GM18861 (cell line): ENCODE results near the gene ZBTB16.

ENCODE experiments used
- ATAC-seq: cut with Tn5 transposase; IDR thresholded peaks from one replicate; pipeline ENCODE4 v1.9.1; 2021; ENCODE audit not compliant: unreplicated experiment

The ZBTB16 gene

DNA sequence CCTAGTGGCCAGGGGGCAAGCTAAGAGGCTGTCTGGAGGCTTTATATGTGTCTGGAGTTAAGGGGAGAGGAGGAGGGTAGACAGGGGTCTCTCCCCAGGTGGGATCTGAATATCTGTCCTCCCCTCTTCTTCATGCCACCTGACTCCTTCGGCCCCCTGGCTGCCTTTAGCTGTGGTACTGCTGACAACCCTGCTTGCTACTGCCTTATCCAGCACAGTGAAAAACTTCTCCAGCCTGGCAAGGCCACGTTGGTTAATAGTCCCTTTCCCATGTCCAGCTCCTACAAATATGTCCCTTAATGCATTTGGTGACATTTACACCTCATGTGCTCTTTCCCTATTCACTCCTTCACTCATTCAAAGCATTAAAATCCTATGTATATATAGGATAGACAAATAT, 194.3 kb downstream of the ZBTB16 start:
- no peak for ATAC-seq

GRCh38 chr11:114254571-114255146, 195.1 kb downstream of the ZBTB16 start:
- no peak for ATAC-seq

DNA sequence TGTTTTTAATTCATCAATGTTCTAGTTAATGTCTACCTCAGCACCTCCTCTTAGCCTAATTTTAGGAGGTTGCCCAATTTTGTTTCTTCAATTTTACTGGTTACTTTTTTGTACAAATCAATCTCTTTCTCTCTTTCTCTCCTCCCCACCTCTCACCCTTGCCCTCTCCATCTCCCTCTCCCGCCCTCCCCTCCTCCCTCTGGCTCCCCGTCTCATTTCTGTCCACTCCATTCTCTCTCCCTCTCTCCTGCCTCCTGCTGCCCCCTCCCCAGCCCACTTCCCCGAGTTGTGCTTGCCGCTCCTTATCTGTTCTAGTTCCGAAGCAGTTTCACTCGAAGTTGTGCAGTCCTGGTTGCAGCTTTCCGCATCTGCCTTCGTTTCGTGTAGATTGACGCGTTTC, 195.8 kb downstream of the ZBTB16 start:
- no peak for ATAC-seq

GRCh38 chr11:114256176-114256966, 196.9 kb downstream of the ZBTB16 start:
- ATAC-seq, result no peak

- no peak for ATAC-seq
Observed at GRCh38 chr11:114256967-114257286, 197.4 kb downstream of the ZBTB16 start.

GRCh38 chr11:114257621-114258558, 198.4 kb downstream of the ZBTB16 start:
- no peak for ATAC-seq

- ATAC-seq, result no peak
Observed at GRCh38 chr11:114258696-114259095, 199.2 kb downstream of the ZBTB16 start.

- no peak for ATAC-seq
Observed at GRCh38 chr11:114259124-114259526, 199.6 kb downstream of the ZBTB16 start.

DNA sequence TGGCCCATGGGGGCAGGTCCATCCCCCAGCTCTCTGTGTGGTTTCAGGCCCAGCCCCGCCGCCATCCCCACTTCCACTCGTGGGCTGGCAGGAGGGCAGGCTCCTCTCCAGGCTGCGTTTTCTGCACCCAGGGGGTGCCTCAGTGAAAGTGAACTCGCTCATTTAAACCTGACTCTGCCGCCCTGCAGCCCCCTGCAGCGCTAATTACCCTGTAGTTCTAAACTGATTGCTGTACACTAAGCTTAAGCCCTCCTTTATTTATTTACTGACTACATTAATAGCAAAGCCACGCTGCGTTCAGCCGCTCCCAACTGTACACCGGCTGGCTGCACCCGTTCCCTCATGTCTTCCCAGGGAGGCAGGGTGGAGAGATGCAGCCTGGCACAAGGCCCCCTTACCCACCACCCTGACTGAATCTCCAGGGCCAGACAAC, 200.1 kb downstream of the ZBTB16 start:
- no peak for ATAC-seq

DNA sequence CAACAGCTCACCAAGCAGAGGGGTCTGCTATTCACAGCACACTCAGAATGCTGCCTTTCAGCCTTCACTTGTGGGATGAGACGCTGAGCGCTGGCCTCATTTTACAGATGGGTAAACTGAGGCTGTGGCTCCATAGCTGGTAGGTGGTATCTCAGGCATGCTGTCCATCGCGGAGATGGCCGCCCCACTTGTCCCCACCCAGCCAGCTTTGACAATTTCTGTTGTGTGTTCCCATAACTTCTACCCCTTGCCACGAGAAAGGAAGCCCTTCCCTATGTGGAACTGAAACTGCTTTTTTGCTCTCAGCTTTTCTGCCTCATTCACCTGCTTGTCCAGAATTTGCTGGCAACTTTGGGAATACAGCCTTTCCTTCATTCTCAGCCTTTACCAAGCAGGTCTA, 200.6 kb downstream of the ZBTB16 start:
- no peak for ATAC-seq

- ATAC-seq, result no peak
Observed at GRCh38 chr11:114260483-114260882, 201.0 kb downstream of the ZBTB16 start.

DNA sequence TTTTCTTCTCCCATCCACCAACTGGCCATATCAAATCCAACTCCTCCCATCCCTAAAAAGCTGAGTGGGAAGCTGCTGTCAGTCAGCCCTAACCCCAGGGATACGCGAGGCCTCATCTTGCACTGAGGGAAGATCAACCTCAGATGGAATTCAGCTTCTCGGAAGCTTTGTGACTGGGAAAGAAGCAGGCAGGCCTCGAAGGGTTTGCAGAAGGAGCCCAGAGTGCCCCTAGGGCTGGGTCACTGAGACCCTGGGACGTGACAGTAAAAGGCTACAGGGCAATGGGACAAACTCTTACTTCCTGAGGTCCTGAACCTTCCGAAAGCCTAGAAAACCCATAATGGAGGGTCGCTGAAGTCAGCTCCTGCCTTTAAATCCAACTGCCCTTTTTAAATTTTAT, 202.3 kb downstream of the ZBTB16 start:
- ATAC-seq, result no peak

DNA sequence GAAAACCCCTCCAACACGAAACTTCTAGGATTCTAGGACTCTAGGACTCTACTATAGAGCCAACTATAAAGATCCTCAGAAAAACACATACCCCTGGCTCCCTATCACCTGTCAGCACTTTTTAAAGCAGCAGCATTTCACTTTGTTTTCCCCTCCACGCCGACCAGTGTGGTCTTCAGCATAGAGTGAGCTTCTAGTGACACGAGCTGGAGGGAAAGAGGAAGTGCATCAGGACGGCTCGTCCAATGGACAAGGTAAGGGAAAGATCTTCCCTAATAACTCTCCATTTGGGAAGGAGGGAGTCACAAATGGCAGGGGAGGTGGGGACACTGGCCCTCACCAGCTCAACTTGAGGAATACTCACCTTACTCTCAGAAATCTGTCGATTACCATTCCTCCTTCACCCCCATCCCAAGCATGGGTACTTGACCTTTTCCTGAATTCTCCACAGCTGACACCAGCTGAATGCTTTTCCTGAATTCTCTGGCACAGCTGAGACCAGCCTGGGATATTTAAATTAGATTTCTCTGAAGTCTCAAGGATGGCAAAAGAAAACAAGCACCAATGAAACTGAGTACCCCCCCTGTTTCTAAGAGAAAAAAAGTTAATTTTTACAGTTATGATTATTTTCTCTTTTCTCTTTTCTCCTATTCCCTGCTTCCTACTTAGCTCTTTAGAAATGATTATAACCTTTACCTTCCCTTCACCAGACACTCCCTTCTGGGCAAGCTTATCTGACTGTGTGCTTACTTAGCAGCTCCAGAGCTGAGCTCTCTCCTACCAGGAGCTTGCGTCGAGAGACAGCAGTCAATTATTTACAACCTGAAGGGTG, 203.4 kb downstream of the ZBTB16 start:
- no peak for ATAC-seq

GRCh38 chr11:114263513-114264170, 204.1 kb downstream of the ZBTB16 start:
- ATAC-seq, result no peak

GRCh38 chr11:114264381-114264780, 204.9 kb downstream of the ZBTB16 start:
- no peak for ATAC-seq

DNA sequence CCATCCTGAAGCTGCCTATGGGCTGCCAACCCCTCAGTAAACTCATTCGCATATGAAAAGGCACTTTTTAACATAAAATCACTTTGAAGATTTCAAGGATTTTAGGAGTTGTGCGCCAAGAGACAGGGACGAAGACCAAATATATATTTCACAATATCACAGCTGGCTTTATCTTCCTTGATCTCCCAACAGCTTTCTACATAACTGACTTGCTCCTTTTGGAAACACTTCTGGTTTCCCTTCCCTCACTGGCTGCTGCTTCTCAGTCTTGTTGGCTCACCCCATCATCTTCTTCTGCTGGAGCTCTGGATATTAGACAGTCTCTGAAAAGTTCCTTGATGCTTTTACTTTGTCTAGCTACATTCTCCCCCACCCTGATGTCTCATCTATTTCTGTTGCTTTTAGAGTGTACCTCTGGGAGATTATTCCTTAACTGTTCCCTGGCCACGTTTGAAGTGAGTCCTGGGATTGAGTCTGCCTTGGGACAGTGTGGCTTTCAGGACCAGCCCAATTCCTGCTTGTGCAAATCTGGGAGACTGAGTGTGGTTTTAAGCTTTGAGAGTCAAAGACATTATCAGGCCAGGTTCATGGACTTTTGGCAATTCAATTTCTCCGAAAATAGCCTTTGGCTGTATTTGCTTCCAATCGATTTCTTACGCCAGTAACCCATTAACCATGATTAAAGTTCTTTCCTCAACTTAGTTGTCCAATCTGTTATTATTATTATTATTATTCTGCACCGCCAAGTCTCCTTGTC, 205.8 kb downstream of the ZBTB16 start:
- no peak for ATAC-seq

DNA sequence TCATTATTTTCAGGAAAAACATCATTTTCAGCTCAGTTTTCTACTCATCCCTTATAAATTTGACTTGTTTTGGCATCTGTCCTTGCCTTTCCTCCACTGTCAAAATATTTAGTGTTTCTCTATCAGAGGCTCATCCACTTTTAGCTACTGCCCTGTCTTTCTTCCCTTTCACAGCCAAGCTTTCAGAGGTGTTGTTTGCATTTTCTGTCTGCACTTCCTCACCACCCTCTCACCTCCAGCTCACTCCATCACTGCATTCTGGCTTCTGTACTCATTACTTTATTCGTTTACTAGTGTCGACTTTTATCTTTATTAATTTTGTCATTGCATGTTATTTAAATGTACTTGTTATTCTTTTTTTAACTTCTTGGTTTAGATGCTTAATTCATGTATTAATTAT, 210.0 kb downstream of the ZBTB16 start:
- ATAC-seq, result no peak

GRCh38 chr11:114270531-114271270, 211.2 kb downstream of the ZBTB16 start:
- no peak for ATAC-seq

- ATAC-seq, result no peak
Observed at GRCh38 chr11:114271316-114271715, 211.8 kb downstream of the ZBTB16 start.
